GM12878 (cell line): ENCODE measurements around the gene GALNT9. TPM values are rescaled to one million over a fixed set of nuclear protein-coding genes. Genes with fewer than 3 reads are reported as not detected.

Experiments used
- ATAC-seq: fragments of 200-7000 bp; cut with Tn5 transposase; 3 replicates; pipeline ENCODE4 v1.9.1; 2020; ENCODE audit warnings: mild to moderate bottlenecking, moderate library complexity
- BruUV-seq: library from RNA; stranded (reverse); fragments of 400-500 nt; replicated peaks from 2 replicates; lab custom pipeline; 2021; lab: Mats Ljungman, UMichigan
- CTCF ChIA-PET: fragments of 300-600 bp; sonication (Branson Sonifier 250); formaldehyde crosslinking; extraction: SDS; loops from one replicate; lab custom pipeline; 2021; ENCODE audit warnings: inconsistent platforms; lab: Yijun Ruan, JAX
- POLR2A ChIA-PET: fragments of 350-600 bp; formaldehyde crosslinking; extraction: SDS; loops from one replicate; lab custom pipeline; 2021; ENCODE audit warnings: inconsistent platforms; lab: Charles Lee
- RAD21 ChIA-PET: fragments of 300-600 bp; sonication (Branson Sonifier 250); formaldehyde crosslinking; loops from one replicate; lab custom pipeline; 2023; ENCODE audit warnings: antibody characterized with exemption; ENCODE audit not compliant: unreplicated experiment; lab: Charles Lee
- SMC1A ChIA-PET: fragments of 300-600 bp; sonication (Branson Sonifier 250); formaldehyde crosslinking; loops from one replicate; lab custom pipeline; 2023; ENCODE audit not compliant: unreplicated experiment, uncharacterized antibody; lab: Charles Lee
- DNase-seq: peaks from one replicate; pipeline ENCODE4 v3.0.0-alpha.2; 2011; ENCODE audit warnings: low read depth, low spot score
- FAIRE-seq: peaks from 3 replicates; lab custom pipeline; 2011; peaks lifted over from hg19 to GRCh38; lab: Jason Lieb, UNC
- H2AFZ ChIP-seq: 2 replicates; pipeline ENCODE4 v1.6.0; 2011; ENCODE audit warnings: low read depth, low read length, control low read depth; ENCODE audit not compliant: control insufficient read depth
- H3K27ac ChIP-seq: 2 replicates; pipeline ENCODE4 v1.5.1; 2011; ENCODE audit warnings: control low read depth; ENCODE audit not compliant: control insufficient read depth, insufficient read depth
- H3K27me3 ChIP-seq, 2 experiments: replicated peaks in 1 of 2; 2 replicates each; pipeline versions ENCODE4 v1.6.0 to v1.6.1; 2011; ENCODE audit warnings: low read length in 1 of 2; ENCODE audit not compliant: control insufficient read depth in 2 of 2, insufficient read depth in 2 of 2
- H3K36me3 ChIP-seq, 2 experiments: 2 replicates each; pipeline ENCODE4 v1.5.1; 2011; ENCODE audit warnings: low read length in 1 of 2; ENCODE audit not compliant: control insufficient read depth in 2 of 2, insufficient read depth in 2 of 2
- H3K4me1 ChIP-seq: 2 replicates; pipeline ENCODE4 v1.6.1; 2011; ENCODE audit warnings: mild to moderate bottlenecking, low read length, moderate library complexity, mixed read lengths; ENCODE audit not compliant: control insufficient read depth, insufficient read depth
- H3K4me2 ChIP-seq: 2 replicates; pipeline ENCODE4 v1.6.0; 2011; ENCODE audit warnings: control low read depth; ENCODE audit not compliant: control insufficient read depth, insufficient read depth
- H3K4me3 ChIP-seq: fragments of 200-600 bp; sonication (generic); 2 replicates; pipeline ENCODE4 v1.5.1; 2016
- H3K79me2 ChIP-seq: 2 replicates; pipeline ENCODE4 v1.6.0; 2011; ENCODE audit warnings: low read length; ENCODE audit not compliant: control insufficient read depth, insufficient read depth
- H3K9ac ChIP-seq: 2 replicates; pipeline ENCODE4 v1.8.0; 2011; ENCODE audit warnings: low read length, control low read depth, mixed read lengths; ENCODE audit not compliant: control insufficient read depth, insufficient read depth
- H3K9me3 ChIP-seq: replicated peaks from 3 replicates; pipeline ENCODE4 v1.5.1; 2011; ENCODE audit warnings: mild to moderate bottlenecking, low read length; ENCODE audit not compliant: control insufficient read depth, insufficient read depth
- H4K20me1 ChIP-seq: 2 replicates; pipeline ENCODE4 v1.6.0; 2011; ENCODE audit not compliant: control insufficient read depth, insufficient read depth
- CTCF ChIP-seq, 3 experiments: IDR thresholded peaks in 2 of 3; conservative IDR thresholded peaks in 1 of 3; 2 replicates each; pipeline ENCODE4 v1.5.1; 2011; ENCODE audit warnings: low read depth in 3 of 3, low read length in 3 of 3, mild to moderate bottlenecking in 3 of 3, control low read depth in 2 of 3, moderate library complexity in 2 of 3, inconsistent platforms in 1 of 3, mixed read lengths in 1 of 3; ENCODE audit not compliant: control insufficient read depth in 2 of 3, insufficient read depth in 1 of 3; ENCODE audit errors: extremely low read depth in 1 of 3
- PKNOX1 ChIP-seq: fragments of 450-650 bp; IDR thresholded peaks from 2 replicates; pipeline ENCODE4 v1.6.1; 2016; ENCODE audit warnings: mild to moderate bottlenecking
- RAD21 ChIP-seq: IDR thresholded peaks from 2 replicates; pipeline ENCODE4 v1.6.1; 2011; ENCODE audit warnings: mild to moderate bottlenecking, low read depth, low read length, moderate library complexity; ENCODE audit not compliant: insufficient read depth
- SMC3 ChIP-seq: IDR thresholded peaks from 2 replicates; pipeline ENCODE4 v1.6.1; 2011; ENCODE audit warnings: low read length, improper control_type of control experiment, borderline replicate concordance
- WGBS: methylation state at CpG from one replicate; pipeline ENCODE4 v1.1.6; 2016; ENCODE audit warnings: low lambda C conversion rate; ENCODE audit not compliant: insufficient replicate concordance, insufficient coverage; ENCODE audit errors: missing lambda C conversion rate; 5-methylcytosine and 5-hydroxymethylcytosine counted together
- in situ Hi-C: fragments of 300-500 bp; cut with MboI; formaldehyde crosslinking; loops from 9 replicates; pipeline ENCODE4 v1.14.3; 2018; ENCODE audit warnings: mixed read lengths
- intact Hi-C: fragments of 100-400 bp; cut with micrococcal nuclease; formaldehyde crosslinking; loops from one replicate; pipeline ENCODE4 v1.14.2; 2022; ENCODE audit not compliant: unreplicated experiment
- polyA plus RNA-seq, 11 experiments: library from polyadenylated mRNA; depleted of rRNA in 4 of 11; unstranded in 6 of 11; stranded (reverse) in 5 of 11; fragments of >200 nt; fragmentation: Nextera tagmentation in 4 of 11; fragmentation: Illumina TruSeq in 1 of 11; extraction: Ambion mirVana in 4 of 11; extraction: Trizol in 1 of 11; gene quantifications; 1 replicate in 1 of 11; 2 replicates in 10 of 11; pipeline versions ENCODE4 v1.2.1 to v1.2.3, GENCODE V29; 2011 to 2016; ENCODE audit warnings: inconsistent platforms in 2 of 11, missing spikeins in 2 of 11, low read depth in 1 of 11
- total RNA-seq, 4 experiments: library from RNA; depleted of rRNA in 3 of 4; stranded (reverse); fragments of >200 nt in 3 of 4; fragmentation: Illumina TruSeq in 1 of 4; extraction: Trizol in 1 of 4; gene quantifications; 2 replicates each; pipeline versions ENCODE4 v1.2.1 to v1.2.3, GENCODE V29; 2013 to 2021

GALNT9 gene
- total and polyA plus RNA-seq, 10 of the 15 experiments (the other 5 are each of a cell fraction or from before 2014, with no cell fraction given), result 0.04 TPM; not detected in 9

GRCh38 chr12:132218915-132219314 is 110.5 kb downstream of the GALNT9 start:
- no peaks in the 10 kb centered on the region for H3K36me3 ChIP-seq
- TF ChIP-seq CTCF (IDR thresholded peaks at IDR 0.05 in 2 of 3, conservative IDR thresholded peaks at IDR 0.05 in 1 of 3; ENCODE audit: control insufficient read depth in 2 of 3, extremely low read depth in 1 of 3, insufficient read depth in 1 of 3, low read depth in 3 of 3, low read length in 3 of 3), result peak; percentile 15 to 38 (median 35); a peak in 3 of 6 replicates
- peak; percentile 12; the same call in 1 of the 2 replicates for TF ChIP-seq RAD21
- TF ChIP-seq SMC3, result peak; percentile 33; the same call in 1 of the 2 replicates
- TF ChIP-seq PKNOX1, result no peak
- H3K4me2 ChIP-seq, result no peak overlapping the region
- no peak overlapping the region for H3K4me3 ChIP-seq
- RAD21 ChIA-PET, result interaction anchor here (1.0 to 1.1 kb wide), 2 partner anchors 56 to 65 kb away, joined by 3 to 5 read pairs; no protein-coding TSS in a partner anchor
- intact Hi-C loops (loop anchor here (2.0 kb wide), 1 partner anchor 64 kb away; no protein-coding TSS in a partner anchor), in situ Hi-C loops (no loop called here)
- no peaks in the 10 kb centered on the region for H4K20me1 ChIP-seq
- ATAC-seq (peak; percentile 52; the same call in 2 of the 3 replicates), DNase-seq (no peak), FAIRE-seq (no peak)
- no peaks in the 10 kb centered on the region for H3K4me1 ChIP-seq
- no peaks in the 10 kb centered on the region for H3K79me2 ChIP-seq
- H3K27me3 ChIP-seq, result no peaks in the 10 kb centered on the region
- BruUV-seq, result no TSS peak
- no peak overlapping the region for H2AFZ ChIP-seq
- POLR2A ChIA-PET, result no interaction called here
- no peaks in the 10 kb centered on the region; the same call in 2 of the 3 replicates for H3K9me3 ChIP-seq
- no peak overlapping the region for H3K27ac ChIP-seq
- WGBS, result 45% methylated on average over 13 of the region's 13 CpGs
- H3K9ac ChIP-seq, result no peak overlapping the region
- CTCF ChIA-PET, result interaction anchor here (0.6 to 1.2 kb wide), 2 partner anchors 65 to 438 kb away, joined by 3 to 5 read pairs; no protein-coding TSS in a partner anchor
- SMC1A ChIA-PET, result interaction anchor here (1.2 kb wide), 1 partner anchor 65 kb away, joined by 4 read pairs; no protein-coding TSS in a partner anchor
